SK-MEL-5 (cell line): ENCODE results near the gene PODXL. TPM values are rescaled to one million over a fixed set of nuclear protein-coding genes. Genes with fewer than 3 reads are reported as not detected.

ENCODE experiments used
- DNase-seq: peaks from one replicate; pipeline ENCODE4 v3.0.0-alpha.2; 2016; ENCODE audit warnings: low read depth, low spot score
- in situ Hi-C: cut with HindIII; loops from 2 replicates; pipeline ENCODE4 v1.10.0; 2016; ENCODE audit warnings: low sequenced_read_pairs, high pct_unique_total_duplicates, low pct_unique_long_range_greater_than_20kb
- total RNA-seq: library from RNA; depleted of rRNA; stranded (reverse); fragments of >200 nt; shearing (Covaris generic); gene quantifications from 2 replicates; pipeline ENCODE4 v1.2.3, GENCODE V29; 2014

PODXL gene
- total RNA-seq, 1 experiment from 2014 or later: 2.8 TPM

DNA sequence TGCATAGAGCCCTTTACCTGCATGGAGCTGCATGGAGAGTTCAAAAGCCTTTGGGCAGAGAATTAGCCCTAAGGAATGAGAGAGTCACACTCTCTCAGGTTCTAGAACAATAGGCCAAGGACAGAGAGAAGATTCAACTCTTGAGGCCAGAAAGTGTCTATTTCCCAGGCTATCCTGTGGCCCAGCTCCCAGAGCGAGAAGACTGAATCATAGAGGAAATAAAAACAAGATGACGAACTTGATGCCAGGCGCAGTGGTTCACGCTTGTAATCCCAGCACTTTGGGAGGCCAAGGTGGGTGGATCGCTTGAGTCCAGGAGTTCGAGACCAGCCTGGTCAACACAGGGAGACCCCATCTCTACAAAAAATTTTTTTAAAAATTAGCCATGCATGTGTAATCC lies 18.3 kb upstream of the PODXL start:
- no peak for DNase-seq

DNA sequence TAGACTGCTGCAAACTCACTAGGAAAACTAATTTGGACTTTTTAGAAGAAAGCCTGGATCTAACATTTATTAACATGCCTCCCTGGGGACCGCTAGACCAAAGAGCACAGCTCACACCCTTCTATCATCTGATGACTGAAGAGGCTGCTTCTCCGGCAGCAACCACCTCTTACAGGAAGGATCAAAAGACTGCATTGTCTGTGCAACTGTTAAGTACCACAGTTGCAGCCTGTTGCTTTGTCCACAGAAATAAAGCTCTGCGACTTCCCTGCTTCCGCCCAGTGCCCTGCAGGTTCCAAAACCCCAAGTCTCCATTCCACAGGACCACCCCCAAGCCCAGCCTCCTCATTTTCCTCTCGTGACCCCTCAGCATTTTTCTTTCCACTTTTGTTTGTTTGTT lies 14.0 kb upstream of the PODXL start:
- in situ Hi-C loops: no loop called here
- DNase-seq: peak; percentile 89

More for the DNA sequence above, 18.3 kb upstream of the PODXL start:
- in situ Hi-C loops: no loop called here

- in situ Hi-C loops: no loop called here
- DNase-seq: no peak
These were observed 12.5 kb upstream of the PODXL start for GRCh38 chr7:131568970-131569369.

DNA sequence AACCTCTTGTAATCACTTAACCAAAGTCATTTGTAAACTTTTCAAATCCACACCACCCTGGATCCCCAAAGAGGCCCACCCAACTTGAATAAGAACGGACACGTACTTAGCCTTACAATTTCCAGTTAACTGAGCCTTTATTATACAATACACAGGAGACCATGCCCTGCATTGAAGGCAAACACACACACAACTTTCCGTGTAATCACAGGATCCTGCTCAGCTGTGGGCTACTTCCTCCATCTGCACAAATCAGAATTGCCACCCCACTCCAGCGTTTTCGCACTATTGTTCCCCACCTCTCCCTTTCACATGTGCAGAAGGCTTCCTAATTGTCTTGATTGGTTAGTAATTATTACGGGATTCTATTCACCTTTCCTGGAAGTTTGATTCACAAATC lies 12.1 kb upstream of the PODXL start:
- DNase-seq: no peak
- in situ Hi-C loops: no loop called here

DNA sequence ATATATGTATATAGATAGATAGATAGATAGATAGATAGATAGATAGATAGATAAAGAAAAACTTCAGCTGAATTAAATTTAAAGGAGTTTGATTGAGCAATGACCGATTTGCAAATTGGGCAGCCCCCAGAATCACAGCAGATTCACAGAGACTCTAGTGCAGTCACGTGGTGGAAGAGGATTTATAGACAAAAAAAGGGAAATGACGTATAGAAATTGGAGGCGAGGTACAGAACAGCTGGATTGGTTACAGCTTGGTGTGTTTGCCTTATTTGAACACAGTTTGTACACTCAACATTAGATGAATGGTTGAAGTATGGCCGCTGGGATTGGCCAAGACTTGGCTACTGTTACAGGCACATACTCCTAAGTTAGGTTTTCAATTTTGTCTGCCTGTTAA lies 8.2 kb upstream of the PODXL start:
- in situ Hi-C loops: no loop called here

GRCh38 chr7:131563918-131564317 lies 7.5 kb upstream of the PODXL start:
- DNase-seq: no peak
- in situ Hi-C loops: no loop called here

More for the DNA sequence above, 8.2 kb upstream of the PODXL start:
- DNase-seq: no peak

DNA sequence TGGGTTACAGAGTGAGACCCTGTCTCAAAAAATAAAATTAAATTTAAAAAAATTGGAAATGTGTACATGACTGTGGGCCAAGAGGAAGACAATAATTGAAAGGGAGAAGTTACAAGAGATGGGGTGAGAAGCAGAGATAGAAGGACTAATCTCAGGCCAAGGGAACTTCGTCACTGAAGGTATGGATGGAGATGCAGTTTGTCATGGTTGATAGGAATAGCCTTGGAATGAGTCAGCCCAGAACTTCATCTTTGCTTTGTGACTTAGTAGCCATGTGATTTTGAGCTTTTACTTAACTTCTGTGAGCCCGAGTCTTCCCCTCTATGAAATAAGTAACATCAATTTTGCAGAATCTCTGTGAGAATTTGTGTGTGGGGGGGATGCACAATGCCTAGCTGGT lies 6.5 kb upstream of the PODXL start:
- in situ Hi-C loops: no loop called here

DNA sequence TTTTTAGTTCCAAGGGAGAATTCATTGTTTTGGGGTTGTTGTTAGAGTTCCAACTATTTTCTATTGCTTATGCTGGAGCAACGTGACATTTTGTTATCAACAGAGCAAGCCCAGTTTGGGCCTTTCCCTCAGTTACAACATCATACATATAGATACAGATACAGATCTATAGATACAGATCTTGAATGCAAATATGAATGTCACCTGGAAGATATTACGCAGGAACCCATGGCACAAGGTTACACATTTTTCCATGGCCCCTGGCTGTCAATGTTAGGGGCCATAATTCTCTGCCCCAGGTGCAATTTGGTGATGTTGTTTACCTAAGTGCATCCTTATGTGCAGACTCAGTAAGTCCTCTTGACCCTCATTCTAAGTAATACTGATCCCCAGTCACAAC lies 3.6 kb upstream of the PODXL start:
- no peak for DNase-seq
- in situ Hi-C loops: no loop called here

More for the DNA sequence above, 6.5 kb upstream of the PODXL start:
- no peak for DNase-seq

- no peak for DNase-seq
- in situ Hi-C loops: no loop called here
These were observed 1.4 kb upstream of the PODXL start for GRCh38 chr7:131557652-131558385.

- in situ Hi-C loops: no loop called here
- DNase-seq: no peak
These were observed 652 bp upstream of the PODXL start for GRCh38 chr7:131556909-131557651.

DNA sequence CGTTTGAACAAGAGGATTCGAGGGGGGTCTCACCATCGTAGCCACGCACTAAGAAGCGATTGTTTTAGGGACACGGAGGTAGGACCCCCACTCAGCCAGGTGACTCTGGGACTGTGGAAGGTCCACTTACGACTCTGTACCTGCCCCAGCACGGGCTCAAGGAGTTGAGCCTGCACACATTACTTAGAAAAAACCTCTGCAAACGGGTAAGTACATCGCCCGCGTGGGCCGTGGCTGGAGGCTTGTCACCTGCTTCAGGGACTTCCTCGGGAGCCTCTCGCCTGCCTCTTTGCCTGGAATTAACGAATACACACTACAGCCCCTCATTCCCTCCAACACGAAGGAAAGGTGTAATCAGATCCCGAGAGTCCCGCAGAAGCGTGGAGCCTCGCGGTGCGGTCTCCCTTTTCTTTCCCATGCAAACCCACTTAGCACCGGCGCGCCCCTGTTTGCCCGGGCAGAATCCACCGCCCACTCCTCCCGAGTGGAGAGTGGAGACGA lies 826 bp downstream of the PODXL start:
- in situ Hi-C loops: no loop called here
- no peak for DNase-seq

GRCh38 chr7:131554880-131555516 lies 1.4 kb downstream of the PODXL start:
- in situ Hi-C loops: no loop called here

DNA sequence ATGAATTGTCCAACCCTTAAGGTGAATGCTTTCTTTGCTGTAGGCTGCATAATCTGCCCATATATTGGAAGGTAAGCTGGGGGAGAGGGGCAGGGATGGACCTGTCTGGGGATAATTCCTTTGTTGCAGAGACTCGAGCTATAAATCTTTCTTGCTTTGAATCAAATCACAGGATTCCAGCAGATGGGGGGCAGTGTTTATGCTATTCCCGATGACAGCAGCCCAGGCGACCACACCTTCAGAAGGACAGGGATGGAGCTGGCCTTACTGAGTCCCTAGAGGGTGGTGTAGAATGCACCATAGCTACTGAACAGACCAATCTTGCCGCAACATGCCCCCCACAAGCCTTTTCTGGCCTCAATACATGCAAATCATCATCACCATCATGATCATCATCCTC lies 2.5 kb downstream of the PODXL start:
- in situ Hi-C loops: no loop called here
- DNase-seq: no peak

More at GRCh38 chr7:131554880-131555516, 1.4 kb downstream of the PODXL start:
- no peak for DNase-seq

- in situ Hi-C loops: no loop called here
- no peak for DNase-seq
These were observed 4.4 kb downstream of the PODXL start for GRCh38 chr7:131552053-131552452.

- in situ Hi-C loops: no loop called here
These were observed 5.6 kb downstream of the PODXL start for GRCh38 chr7:131550846-131551245.

DNA sequence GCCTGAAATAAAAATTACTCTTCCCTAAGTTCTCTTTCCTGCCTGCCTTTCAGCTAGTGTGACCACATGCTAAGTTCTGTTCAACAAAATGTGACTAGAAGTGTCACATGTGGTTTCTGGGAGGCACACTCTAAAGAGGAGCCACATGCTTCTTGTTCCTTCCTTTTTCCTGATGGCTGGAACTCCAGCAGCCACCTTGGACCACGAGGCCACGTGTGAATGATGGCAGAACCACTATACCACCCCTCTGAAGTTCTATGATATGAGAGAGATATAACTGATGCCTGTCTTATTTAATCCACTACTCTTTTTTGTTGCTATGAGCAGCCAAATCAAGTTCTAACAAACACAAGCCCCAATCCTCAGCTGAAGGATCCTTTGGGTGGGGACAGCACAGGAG lies 8.1 kb downstream of the PODXL start:
- DNase-seq: no peak
- in situ Hi-C loops: no loop called here

More at GRCh38 chr7:131550846-131551245, 5.6 kb downstream of the PODXL start:
- no peak for DNase-seq

GRCh38 chr7:131547589-131547988 lies 8.8 kb downstream of the PODXL start:
- DNase-seq: no peak
- in situ Hi-C loops: no loop called here

DNA sequence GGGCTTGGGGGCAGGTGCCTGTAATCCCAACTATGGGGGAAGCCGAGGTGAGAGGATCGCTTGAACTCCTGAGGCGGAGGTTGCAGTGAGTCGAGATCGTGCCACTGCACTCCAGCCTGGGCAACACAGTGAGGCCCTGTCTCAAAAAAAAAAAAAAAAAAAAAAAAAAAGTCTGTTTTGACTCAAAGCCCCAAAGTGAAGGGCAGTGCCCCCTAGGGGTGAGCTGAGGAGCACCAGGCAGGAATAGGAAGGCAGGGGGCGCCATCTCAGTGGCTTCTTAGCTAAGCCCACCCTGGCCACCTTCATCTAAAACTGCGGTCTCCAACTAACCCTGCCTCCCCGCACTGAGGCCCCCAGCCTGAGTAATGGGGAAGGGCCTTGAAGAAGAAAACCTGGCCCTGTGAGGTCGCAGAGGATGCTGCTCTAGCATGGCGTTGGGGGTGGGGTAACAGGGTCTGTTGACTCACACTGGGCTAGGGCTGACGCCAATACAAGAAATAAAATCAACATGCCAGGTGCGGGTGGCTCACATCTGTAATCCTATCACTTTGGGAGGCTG lies 9.8 kb downstream of the PODXL start:
- in situ Hi-C loops: no loop called here
- peak; percentile 88 for DNase-seq
